ENCODE results near the gene CSTPP1.

DNA sequence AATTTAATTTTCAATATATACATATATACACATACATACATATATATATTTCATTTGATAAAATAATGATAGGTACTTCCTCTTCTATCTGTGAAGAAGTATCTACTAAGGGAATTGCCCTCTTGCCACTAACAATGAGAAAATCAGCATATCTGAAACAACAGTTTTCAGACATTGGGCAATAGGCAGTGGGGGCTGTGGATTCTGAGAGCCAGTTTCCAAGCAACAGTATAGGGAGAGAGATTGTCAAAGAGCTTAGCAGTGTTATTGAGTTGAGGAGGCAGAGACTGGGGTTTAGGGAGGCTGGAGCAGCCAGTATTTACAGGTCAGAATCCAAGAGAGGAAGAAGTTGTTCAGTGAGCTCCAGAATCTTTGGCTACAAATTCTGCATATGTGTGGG lies 120.8 kb downstream of the CSTPP1 start:
- TF ChIP-seq, protein P1, sequence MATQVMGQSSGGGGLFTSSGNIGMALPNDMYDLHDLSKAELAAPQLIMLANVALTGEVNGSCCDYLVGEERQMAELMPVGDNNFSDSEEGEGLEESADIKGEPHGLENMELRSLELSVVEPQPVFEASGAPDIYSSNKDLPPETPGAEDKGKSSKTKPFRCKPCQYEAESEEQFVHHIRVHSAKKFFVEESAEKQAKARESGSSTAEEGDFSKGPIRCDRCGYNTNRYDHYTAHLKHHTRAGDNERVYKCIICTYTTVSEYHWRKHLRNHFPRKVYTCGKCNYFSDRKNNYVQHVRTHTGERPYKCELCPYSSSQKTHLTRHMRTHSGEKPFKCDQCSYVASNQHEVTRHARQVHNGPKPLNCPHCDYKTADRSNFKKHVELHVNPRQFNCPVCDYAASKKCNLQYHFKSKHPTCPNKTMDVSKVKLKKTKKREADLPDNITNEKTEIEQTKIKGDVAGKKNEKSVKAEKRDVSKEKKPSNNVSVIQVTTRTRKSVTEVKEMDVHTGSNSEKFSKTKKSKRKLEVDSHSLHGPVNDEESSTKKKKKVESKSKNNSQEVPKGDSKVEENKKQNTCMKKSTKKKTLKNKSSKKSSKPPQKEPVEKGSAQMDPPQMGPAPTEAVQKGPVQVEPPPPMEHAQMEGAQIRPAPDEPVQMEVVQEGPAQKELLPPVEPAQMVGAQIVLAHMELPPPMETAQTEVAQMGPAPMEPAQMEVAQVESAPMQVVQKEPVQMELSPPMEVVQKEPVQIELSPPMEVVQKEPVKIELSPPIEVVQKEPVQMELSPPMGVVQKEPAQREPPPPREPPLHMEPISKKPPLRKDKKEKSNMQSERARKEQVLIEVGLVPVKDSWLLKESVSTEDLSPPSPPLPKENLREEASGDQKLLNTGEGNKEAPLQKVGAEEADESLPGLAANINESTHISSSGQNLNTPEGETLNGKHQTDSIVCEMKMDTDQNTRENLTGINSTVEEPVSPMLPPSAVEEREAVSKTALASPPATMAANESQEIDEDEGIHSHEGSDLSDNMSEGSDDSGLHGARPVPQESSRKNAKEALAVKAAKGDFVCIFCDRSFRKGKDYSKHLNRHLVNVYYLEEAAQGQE (IDR thresholded peaks at IDR 0.05; ENCODE audit: insufficient replicate concordance, low read depth) = no peak
- TF ChIP-seq, protein P2, sequence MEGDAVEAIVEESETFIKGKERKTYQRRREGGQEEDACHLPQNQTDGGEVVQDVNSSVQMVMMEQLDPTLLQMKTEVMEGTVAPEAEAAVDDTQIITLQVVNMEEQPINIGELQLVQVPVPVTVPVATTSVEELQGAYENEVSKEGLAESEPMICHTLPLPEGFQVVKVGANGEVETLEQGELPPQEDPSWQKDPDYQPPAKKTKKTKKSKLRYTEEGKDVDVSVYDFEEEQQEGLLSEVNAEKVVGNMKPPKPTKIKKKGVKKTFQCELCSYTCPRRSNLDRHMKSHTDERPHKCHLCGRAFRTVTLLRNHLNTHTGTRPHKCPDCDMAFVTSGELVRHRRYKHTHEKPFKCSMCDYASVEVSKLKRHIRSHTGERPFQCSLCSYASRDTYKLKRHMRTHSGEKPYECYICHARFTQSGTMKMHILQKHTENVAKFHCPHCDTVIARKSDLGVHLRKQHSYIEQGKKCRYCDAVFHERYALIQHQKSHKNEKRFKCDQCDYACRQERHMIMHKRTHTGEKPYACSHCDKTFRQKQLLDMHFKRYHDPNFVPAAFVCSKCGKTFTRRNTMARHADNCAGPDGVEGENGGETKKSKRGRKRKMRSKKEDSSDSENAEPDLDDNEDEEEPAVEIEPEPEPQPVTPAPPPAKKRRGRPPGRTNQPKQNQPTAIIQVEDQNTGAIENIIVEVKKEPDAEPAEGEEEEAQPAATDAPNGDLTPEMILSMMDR (IDR thresholded peaks at IDR 0.05; ENCODE audit: insufficient read depth, low read length) = no peak
- no peak for TF ChIP-seq POLR2AphosphoS5 (IDR thresholded peaks at IDR 0.05; ENCODE audit: low read depth)
- TF ChIP-seq SPI1 (IDR thresholded peaks at IDR 0.05; ENCODE audit: borderline replicate concordance, low read depth) = no peak
- no peak for TF ChIP-seq GABPA (IDR thresholded peaks at IDR 0.05; ENCODE audit: low read depth)

Measured in HL-60 (cell line).